Gastrocnemius medialis (tissue), 4 donors: Measurements from ENCODE around the gene TRIM24.

Experiments
- POLR2A ChIP-seq, 2 donors: fragments of 450-650 bp; IDR thresholded peaks; one replicate each; pipeline ENCODE4 v1.6.1; 2017; ENCODE audit warnings: antibody characterized with exemption in 2 of 2, mild to moderate bottlenecking in 2 of 2, moderate library complexity in 2 of 2
- TF ChIP-seq, protein P1 (sequence below), 5 experiments: fragments of 450-650 bp in 3 of 5; fragments of 200-600 bp in 2 of 5; sonication (generic) in 2 of 5; IDR thresholded peaks in 4 of 5; conservative IDR thresholded peaks in 1 of 5; 1 replicate in 4 of 5; 2 replicates in 1 of 5; pipeline ENCODE4 v1.5.1; 2016 to 2019; ENCODE audit warnings: antibody characterized with exemption in 5 of 5, mild to moderate bottlenecking in 3 of 5, moderate library complexity in 3 of 5

DNA sequence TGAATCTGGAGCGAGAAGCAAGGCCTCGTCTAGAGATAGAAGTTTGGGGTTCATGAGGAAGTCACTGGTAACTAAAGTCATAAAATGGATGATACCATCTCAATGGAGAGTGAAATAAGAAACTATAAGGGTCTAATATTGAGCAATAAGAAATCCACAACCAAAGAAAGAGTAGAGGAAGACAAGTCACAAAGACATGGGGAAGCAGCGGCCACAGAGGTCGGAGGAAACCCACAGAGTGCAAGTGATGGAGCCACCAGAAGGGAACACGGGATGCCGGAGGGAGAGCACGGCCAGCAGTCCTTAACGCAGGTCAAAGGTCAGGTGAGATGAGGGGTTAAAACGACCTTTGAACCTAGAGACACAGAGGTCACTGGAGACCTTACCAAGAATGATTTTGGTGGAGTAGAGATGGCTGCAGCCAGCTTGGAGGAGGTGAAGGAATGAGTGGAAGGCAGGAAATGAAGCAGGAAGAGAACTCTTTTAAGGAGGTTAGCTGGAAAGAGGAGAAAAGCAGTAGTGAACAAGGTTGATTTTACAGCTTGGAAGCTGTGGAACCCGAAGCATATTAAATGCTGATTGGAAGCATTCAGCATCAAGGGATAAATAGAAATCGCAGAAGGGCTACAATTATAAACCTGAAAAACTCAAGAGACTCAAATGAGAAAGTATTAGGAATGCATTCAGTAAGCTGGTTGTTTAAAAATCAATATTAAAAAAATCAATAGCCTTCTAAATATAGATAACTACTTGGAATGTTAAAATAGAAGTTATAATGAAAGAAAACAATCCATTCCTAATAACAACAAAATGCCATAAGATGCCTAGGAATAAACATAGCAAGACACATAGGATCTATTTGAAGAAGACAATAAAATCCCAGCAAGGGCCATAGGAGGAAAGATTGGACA lies 147.4 kb downstream of the TRIM24 start:
- TF ChIP-seq, protein P1, sequence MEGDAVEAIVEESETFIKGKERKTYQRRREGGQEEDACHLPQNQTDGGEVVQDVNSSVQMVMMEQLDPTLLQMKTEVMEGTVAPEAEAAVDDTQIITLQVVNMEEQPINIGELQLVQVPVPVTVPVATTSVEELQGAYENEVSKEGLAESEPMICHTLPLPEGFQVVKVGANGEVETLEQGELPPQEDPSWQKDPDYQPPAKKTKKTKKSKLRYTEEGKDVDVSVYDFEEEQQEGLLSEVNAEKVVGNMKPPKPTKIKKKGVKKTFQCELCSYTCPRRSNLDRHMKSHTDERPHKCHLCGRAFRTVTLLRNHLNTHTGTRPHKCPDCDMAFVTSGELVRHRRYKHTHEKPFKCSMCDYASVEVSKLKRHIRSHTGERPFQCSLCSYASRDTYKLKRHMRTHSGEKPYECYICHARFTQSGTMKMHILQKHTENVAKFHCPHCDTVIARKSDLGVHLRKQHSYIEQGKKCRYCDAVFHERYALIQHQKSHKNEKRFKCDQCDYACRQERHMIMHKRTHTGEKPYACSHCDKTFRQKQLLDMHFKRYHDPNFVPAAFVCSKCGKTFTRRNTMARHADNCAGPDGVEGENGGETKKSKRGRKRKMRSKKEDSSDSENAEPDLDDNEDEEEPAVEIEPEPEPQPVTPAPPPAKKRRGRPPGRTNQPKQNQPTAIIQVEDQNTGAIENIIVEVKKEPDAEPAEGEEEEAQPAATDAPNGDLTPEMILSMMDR (IDR thresholded peaks at IDR 0.05 in 4 of 5, conservative IDR thresholded peaks at IDR 0.05 in 1 of 5), result no peak
- no peak for TF ChIP-seq POLR2A (IDR thresholded peaks at IDR 0.05)
